Measurements from ENCODE around the gene IL17B. TPM values are rescaled to one million over a fixed set of nuclear protein-coding genes. Genes with fewer than 3 reads are reported as not detected.

IL17B gene
- total and polyA plus RNA-seq, 9 of the 15 experiments (the other 6 are each of a cell fraction or from before 2014, with no cell fraction given) = 0.28 to 2.6 (median 0.53) TPM; not detected in 2

DNA sequence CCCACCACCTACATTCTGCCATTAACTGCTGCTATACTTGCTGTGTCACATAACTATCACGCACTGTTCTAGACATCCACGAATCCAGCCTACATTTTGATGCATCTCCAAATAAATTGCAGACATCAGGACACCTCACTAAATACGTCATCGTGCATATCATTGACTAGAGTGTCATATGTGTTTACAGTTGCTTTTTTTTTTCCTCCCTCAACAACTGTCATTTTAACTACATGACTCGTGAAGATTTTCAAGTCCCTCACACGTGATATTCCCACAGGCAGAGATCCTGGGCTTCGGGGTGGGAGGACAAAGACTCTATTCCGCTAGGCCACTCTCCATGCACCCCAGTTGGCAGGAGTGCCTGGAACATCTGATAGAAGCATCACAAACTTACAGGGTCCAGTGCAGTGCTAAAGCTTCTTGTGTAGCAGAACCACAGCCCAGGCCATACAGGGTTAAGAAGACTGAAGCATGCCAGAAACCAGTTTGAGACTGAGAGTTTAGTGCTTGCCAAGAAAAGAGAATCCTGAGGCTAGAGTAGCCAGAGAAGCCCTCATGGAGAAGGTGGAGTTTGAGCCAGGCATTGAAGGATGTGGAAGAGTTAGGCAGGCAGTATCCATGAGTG lies 20.1 kb downstream of the IL17B start (continued):
- TF ChIP-seq CREM (IDR thresholded peaks at IDR 0.05; ENCODE audit: low read depth) (no peak; the same call in 1 of the 2 replicates), CREB1 (IDR thresholded peaks at IDR 0.05) (0 out of 2 replicates have a peak, but pooled peaks have one; percentile 25), CREB1 (CRISPR knock-in tag; IDR thresholded peaks at IDR 0.05) (no peak), ZNF384 (IDR thresholded peaks at IDR 0.05; ENCODE audit: low read depth, low read length) (peak; percentile 25; the same call in 1 of the 2 replicates), TAF7 (tag; IDR thresholded peaks at IDR 0.05) (no peak), KHSRP (IDR thresholded peaks at IDR 0.05) (no peak), POU5F1 (IDR thresholded peaks at IDR 0.05; ENCODE audit: borderline replicate concordance, low read depth, low read length, partially characterized antibody) (no peak), ZBTB8A (IDR thresholded peaks at IDR 0.05; ENCODE audit: partially characterized antibody) (no peak), GATAD2A (IDR thresholded peaks at IDR 0.05) (no peak)
- TF ChIP-seq, protein P1, sequence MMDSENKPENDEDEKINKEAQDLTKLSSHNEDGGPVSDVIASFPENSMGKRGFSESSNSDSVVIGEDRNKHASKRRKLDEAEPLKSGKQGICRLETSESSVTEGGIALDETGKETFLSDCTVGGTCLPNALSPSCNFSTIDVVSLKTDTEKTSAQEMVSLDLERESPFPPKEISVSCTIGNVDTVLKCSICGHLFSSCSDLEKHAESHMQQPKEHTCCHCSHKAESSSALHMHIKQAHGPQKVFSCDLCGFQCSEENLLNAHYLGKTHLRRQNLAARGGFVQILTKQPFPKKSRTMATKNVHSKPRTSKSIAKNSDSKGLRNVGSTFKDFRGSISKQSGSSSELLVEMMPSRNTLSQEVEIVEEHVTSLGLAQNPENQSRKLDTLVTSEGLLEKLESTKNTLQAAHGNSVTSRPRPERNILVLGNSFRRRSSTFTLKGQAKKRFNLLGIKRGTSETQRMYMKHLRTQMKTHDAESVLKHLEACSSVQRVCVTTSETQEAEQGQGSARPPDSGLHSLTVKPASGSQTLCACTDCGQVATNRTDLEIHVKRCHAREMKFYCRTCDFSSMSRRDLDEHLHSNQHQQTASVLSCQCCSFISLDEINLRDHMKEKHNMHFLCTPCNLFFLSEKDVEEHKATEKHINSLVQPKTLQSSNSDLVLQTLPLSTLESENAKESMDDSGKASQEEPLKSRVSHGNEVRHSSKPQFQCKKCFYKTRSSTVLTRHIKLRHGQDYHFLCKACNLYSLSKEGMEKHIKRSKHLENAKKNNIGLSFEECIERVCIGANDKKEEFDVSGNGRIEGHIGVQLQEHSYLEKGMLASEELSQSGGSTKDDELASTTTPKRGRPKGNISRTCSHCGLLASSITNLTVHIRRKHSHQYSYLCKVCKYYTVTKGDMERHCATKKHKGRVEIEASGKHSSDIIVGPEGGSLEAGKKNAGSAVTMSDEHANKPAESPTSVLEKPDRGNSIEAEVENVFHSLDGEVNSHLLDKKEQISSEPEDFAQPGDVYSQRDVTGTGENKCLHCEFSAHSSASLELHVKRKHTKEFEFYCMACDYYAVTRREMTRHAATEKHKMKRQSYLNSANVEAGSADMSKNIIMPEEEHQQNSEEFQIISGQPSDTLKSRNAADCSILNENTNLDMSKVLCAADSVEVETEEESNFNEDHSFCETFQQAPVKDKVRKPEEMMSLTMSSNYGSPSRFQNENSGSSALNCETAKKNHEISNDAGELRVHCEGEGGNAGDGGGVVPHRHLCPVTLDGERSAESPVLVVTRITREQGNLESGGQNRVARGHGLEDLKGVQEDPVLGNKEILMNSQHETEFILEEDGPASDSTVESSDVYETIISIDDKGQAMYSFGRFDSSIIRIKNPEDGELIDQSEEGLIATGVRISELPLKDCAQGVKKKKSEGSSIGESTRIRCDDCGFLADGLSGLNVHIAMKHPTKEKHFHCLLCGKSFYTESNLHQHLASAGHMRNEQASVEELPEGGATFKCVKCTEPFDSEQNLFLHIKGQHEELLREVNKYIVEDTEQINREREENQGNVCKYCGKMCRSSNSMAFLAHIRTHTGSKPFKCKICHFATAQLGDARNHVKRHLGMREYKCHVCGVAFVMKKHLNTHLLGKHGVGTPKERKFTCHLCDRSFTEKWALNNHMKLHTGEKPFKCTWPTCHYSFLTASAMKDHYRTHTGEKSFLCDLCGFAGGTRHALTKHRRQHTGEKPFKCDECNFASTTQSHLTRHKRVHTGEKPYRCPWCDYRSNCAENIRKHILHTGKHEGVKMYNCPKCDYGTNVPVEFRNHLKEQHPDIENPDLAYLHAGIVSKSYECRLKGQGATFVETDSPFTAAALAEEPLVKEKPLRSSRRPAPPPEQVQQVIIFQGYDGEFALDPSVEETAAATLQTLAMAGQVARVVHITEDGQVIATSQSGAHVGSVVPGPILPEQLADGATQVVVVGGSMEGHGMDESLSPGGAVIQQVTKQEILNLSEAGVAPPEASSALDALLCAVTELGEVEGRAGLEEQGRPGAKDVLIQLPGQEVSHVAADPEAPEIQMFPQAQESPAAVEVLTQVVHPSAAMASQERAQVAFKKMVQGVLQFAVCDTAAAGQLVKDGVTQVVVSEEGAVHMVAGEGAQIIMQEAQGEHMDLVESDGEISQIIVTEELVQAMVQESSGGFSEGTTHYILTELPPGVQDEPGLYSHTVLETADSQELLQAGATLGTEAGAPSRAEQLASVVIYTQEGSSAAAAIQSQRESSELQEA (IDR thresholded peaks at IDR 0.05; ENCODE audit: low read depth) = no peak
- TF ChIP-seq, protein P2, sequence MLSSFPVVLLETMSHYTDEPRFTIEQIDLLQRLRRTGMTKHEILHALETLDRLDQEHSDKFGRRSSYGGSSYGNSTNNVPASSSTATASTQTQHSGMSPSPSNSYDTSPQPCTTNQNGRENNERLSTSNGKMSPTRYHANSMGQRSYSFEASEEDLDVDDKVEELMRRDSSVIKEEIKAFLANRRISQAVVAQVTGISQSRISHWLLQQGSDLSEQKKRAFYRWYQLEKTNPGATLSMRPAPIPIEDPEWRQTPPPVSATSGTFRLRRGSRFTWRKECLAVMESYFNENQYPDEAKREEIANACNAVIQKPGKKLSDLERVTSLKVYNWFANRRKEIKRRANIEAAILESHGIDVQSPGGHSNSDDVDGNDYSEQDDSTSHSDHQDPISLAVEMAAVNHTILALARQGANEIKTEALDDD (IDR thresholded peaks at IDR 0.05) = no peak
- TF ChIP-seq, protein P3, sequence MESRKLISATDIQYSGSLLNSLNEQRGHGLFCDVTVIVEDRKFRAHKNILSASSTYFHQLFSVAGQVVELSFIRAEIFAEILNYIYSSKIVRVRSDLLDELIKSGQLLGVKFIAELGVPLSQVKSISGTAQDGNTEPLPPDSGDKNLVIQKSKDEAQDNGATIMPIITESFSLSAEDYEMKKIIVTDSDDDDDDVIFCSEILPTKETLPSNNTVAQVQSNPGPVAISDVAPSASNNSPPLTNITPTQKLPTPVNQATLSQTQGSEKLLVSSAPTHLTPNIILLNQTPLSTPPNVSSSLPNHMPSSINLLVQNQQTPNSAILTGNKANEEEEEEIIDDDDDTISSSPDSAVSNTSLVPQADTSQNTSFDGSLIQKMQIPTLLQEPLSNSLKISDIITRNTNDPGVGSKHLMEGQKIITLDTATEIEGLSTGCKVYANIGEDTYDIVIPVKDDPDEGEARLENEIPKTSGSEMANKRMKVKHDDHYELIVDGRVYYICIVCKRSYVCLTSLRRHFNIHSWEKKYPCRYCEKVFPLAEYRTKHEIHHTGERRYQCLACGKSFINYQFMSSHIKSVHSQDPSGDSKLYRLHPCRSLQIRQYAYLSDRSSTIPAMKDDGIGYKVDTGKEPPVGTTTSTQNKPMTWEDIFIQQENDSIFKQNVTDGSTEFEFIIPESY (CRISPR knock-in tag; IDR thresholded peaks at IDR 0.05) = no peak
- TF ChIP-seq, protein P4, sequence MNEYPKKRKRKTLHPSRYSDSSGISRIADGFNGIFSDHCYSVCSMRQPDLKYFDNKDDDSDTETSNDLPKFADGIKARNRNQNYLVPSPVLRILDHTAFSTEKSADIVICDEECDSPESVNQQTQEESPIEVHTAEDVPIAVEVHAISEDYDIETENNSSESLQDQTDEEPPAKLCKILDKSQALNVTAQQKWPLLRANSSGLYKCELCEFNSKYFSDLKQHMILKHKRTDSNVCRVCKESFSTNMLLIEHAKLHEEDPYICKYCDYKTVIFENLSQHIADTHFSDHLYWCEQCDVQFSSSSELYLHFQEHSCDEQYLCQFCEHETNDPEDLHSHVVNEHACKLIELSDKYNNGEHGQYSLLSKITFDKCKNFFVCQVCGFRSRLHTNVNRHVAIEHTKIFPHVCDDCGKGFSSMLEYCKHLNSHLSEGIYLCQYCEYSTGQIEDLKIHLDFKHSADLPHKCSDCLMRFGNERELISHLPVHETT (CRISPR knock-in tag; conservative IDR thresholded peaks at IDR 0.05 in 1 of 2, IDR thresholded peaks at IDR 0.05 in 1 of 2) = no peak

All from K562 (cell line).